Adrenal gland (tissue), 5 donors: ENCODE results near the gene MAP4.

Source experiments
- POLR2A ChIP-seq, 2 donors: fragments of 450-650 bp; IDR thresholded peaks; one replicate each; pipeline ENCODE4 v1.6.1; 2017; ENCODE audit warnings: antibody characterized with exemption in 2 of 2, mild to moderate bottlenecking in 2 of 2, moderate library complexity in 1 of 2
- TF ChIP-seq, protein P1 (sequence below), 6 experiments: fragments of 450-650 bp in 4 of 6; fragments of 200-600 bp in 2 of 6; sonication (generic) in 1 of 6; IDR thresholded peaks; 1 replicate in 5 of 6; 2 replicates in 1 of 6; pipeline versions ENCODE4 v1.5.1 to v1.8.0; 2016 to 2021; ENCODE audit warnings: antibody characterized with exemption in 6 of 6, mild to moderate bottlenecking in 2 of 6, moderate library complexity in 1 of 6
- donor health status: DM: no; HTN: no; CAD: no.

DNA sequence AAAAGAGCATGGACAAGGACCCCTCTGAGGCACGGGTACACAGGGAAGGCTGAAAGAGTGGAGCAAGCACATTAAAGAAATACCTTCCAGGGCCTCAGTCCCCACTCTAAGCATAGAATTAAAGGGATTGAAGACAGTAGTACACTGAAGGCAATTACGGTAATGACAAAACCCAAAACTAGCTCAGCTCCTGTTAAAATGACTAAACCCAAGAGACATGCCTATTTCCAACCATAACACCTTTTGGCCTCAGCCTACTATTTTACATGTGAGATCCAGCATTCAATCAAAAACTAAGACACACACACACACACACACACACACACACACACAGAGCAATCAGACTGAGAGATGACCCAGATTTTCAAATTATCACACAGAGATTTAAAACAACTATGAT lies 19.8 kb downstream of the MAP4 start:
- no peak for TF ChIP-seq POLR2A (IDR thresholded peaks at IDR 0.05)
- TF ChIP-seq, protein P1, sequence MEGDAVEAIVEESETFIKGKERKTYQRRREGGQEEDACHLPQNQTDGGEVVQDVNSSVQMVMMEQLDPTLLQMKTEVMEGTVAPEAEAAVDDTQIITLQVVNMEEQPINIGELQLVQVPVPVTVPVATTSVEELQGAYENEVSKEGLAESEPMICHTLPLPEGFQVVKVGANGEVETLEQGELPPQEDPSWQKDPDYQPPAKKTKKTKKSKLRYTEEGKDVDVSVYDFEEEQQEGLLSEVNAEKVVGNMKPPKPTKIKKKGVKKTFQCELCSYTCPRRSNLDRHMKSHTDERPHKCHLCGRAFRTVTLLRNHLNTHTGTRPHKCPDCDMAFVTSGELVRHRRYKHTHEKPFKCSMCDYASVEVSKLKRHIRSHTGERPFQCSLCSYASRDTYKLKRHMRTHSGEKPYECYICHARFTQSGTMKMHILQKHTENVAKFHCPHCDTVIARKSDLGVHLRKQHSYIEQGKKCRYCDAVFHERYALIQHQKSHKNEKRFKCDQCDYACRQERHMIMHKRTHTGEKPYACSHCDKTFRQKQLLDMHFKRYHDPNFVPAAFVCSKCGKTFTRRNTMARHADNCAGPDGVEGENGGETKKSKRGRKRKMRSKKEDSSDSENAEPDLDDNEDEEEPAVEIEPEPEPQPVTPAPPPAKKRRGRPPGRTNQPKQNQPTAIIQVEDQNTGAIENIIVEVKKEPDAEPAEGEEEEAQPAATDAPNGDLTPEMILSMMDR (IDR thresholded peaks at IDR 0.05) = no peak
